Smooth muscle cell (in vitro differentiated cells): Measurements from ENCODE around the gene ZPBP. TPM values are rescaled to one million over a fixed set of nuclear protein-coding genes. Genes with fewer than 3 reads are reported as not detected.

Experiments
- DNase-seq: peaks from one replicate; lab custom pipeline; 2025; ENCODE audit not compliant: unreplicated experiment; lab: John Stamatoyannopoulos, UW
- H2AFZ ChIP-seq: fragments of 200-600 bp; sonication (generic); 2 replicates; pipeline ENCODE4 v1.6.0; 2016; ENCODE audit warnings: antibody characterized with exemption, low read depth, mild to moderate bottlenecking
- H3F3A ChIP-seq: fragments of 200-600 bp; sonication (generic); 2 replicates; pipeline ENCODE4 v1.6.0; 2017; ENCODE audit warnings: antibody characterized with exemption, low read depth
- H3K27ac ChIP-seq: fragments of 200-600 bp; sonication (generic); 2 replicates; pipeline ENCODE4 v1.5.1; 2016; ENCODE audit warnings: low read depth, mild to moderate bottlenecking
- H3K27me3 ChIP-seq: fragments of 200-600 bp; sonication (generic); 2 replicates; pipeline ENCODE4 v1.6.1; 2016; ENCODE audit warnings: low read depth, mild to moderate bottlenecking
- H3K36me3 ChIP-seq: fragments of 200-600 bp; sonication (generic); 2 replicates; pipeline ENCODE4 v1.5.1; 2016; ENCODE audit warnings: low read depth
- H3K4me1 ChIP-seq: fragments of 200-600 bp; sonication (generic); 2 replicates; pipeline ENCODE4 v1.5.1; 2016; ENCODE audit warnings: low read depth
- H3K4me2 ChIP-seq: fragments of 200-600 bp; sonication (generic); 2 replicates; pipeline ENCODE4 v1.6.0; 2016; ENCODE audit warnings: mild to moderate bottlenecking
- H3K4me3 ChIP-seq: fragments of 200-600 bp; sonication (generic); 2 replicates; pipeline ENCODE4 v1.5.1; 2016; ENCODE audit warnings: mild to moderate bottlenecking
- H3K79me2 ChIP-seq: fragments of 200-600 bp; sonication (generic); 2 replicates; pipeline ENCODE4 v1.6.0; 2016; ENCODE audit warnings: low read depth, mild to moderate bottlenecking
- H3K9ac ChIP-seq: fragments of 200-600 bp; sonication (generic); 2 replicates; pipeline ENCODE4 v1.6.0; 2016; ENCODE audit warnings: low read depth
- H3K9me3 ChIP-seq: fragments of 200-600 bp; sonication (generic); replicated peaks from 2 replicates; pipeline ENCODE4 v1.5.1; 2016; ENCODE audit warnings: low read depth
- H4K20me1 ChIP-seq: fragments of 200-600 bp; sonication (generic); 2 replicates; pipeline ENCODE4 v1.6.0; 2016; ENCODE audit warnings: low read depth
- WGBS: methylation state at CpG from one replicate; pipeline ENCODE4 v1.1.7; 2016; ENCODE audit warnings: low lambda C conversion rate; 5-methylcytosine and 5-hydroxymethylcytosine counted together
- polyA plus RNA-seq: library from polyadenylated mRNA; unstranded; fragments of >200 nt; fragmentation: Nextera tagmentation; extraction: Ambion mirVana; gene quantifications from 2 replicates; pipeline ENCODE4 v1.2.1, GENCODE V29; 2016
- total RNA-seq: library from RNA; depleted of rRNA; stranded (reverse); fragments of >200 nt; gene quantifications from 2 replicates; pipeline ENCODE4 v1.2.3, GENCODE V29; 2014
- TF ChIP-seq, protein P1 (sequence below): fragments of 200-600 bp; sonication (generic); IDR thresholded peaks from 2 replicates; pipeline ENCODE4 v1.5.1; 2017; ENCODE audit warnings: borderline replicate concordance, mild to moderate bottlenecking, antibody characterized with exemption; ENCODE audit not compliant: insufficient read depth, poor library complexity, severe bottlenecking

Gene ZPBP
- total and polyA plus RNA-seq, 2 experiments from 2014 or later: not detected

DNA sequence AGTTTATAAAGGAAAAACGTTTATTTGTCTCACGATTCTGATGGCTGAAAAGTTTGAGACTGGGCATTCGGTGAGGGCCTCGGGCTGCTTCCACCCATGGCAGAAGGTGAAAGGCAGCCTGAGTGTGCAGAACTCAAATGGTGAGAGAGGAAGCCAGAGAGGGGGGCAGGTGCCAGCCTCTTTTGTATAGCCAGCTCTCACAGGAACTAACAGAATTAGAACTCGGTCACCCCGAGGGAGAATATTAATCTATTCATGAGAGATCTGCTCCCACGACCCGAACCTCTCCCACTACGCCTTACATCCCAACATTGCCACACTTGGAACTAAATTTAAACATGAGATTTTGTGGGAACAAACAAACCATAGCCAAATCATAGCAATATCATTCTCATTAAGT is 112.6 kb downstream of the ZPBP start:
- H3K9ac ChIP-seq: no peak overlapping the region
- no peaks in the 10 kb centered on the region for H4K20me1 ChIP-seq
- no peak for DNase-seq
- 85% methylated on average over 9 of the region's 9 CpGs for WGBS
- no peaks in the 10 kb centered on the region for H3K79me2 ChIP-seq
- TF ChIP-seq, protein P1, sequence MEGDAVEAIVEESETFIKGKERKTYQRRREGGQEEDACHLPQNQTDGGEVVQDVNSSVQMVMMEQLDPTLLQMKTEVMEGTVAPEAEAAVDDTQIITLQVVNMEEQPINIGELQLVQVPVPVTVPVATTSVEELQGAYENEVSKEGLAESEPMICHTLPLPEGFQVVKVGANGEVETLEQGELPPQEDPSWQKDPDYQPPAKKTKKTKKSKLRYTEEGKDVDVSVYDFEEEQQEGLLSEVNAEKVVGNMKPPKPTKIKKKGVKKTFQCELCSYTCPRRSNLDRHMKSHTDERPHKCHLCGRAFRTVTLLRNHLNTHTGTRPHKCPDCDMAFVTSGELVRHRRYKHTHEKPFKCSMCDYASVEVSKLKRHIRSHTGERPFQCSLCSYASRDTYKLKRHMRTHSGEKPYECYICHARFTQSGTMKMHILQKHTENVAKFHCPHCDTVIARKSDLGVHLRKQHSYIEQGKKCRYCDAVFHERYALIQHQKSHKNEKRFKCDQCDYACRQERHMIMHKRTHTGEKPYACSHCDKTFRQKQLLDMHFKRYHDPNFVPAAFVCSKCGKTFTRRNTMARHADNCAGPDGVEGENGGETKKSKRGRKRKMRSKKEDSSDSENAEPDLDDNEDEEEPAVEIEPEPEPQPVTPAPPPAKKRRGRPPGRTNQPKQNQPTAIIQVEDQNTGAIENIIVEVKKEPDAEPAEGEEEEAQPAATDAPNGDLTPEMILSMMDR: no peak
- no peaks in the 10 kb centered on the region for H3K9me3 ChIP-seq
- H3K36me3 ChIP-seq: no peaks in the 10 kb centered on the region
- H3K27me3 ChIP-seq: no peaks in the 10 kb centered on the region
- no peak overlapping the region for H3K4me3 ChIP-seq
- H3F3A ChIP-seq: no peaks in the 10 kb centered on the region
- H3K4me1 ChIP-seq: no peaks in the 10 kb centered on the region
- H3K4me2 ChIP-seq: no peak overlapping the region
- no peak overlapping the region for H2AFZ ChIP-seq
- H3K27ac ChIP-seq: no peak overlapping the region

DNA sequence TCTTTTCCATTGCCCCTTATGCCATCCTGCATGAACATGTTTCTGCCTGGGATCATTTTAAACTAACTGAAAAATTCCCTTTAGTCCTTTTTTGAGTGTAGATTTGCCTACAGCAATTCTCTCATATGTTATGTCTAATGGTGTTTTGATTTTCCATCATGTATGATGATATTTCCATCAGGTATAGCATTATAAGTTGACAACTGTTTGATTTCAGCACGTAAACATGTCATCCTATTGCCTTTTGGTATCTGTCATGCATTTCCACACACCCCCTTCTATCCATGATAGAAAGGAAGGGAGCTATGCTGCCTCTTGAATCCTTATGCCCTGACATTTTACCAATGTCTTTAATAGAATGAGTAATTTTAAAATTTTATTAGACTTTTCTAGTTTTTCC is 116.8 kb downstream of the ZPBP start:
- 92% methylated on average over 1 of the region's 1 CpG for WGBS
- TF ChIP-seq, protein P1: no peak

DNA sequence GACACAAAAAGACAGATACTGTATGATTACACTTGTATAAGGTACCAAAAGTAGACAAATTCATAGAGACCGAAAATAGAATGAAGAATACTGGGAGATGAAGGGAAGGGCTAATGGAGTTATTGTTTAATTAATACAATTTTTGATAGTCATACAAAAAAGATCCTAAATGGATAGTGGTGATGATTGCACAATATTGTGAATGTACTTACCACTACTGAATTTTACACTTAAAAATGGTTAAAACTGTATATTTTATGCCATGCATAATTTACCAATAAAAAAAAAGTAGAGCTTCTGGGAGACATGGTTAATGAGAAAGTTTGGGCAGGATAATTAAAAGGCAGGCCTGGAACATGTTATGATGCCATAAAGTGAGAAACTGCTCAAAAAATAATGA is 119.0 kb downstream of the ZPBP start:
- no peak overlapping the region for H3K4me3 ChIP-seq
- WGBS: 94% methylated on average over 1 of the region's 1 CpG
- no peak overlapping the region for H3K4me2 ChIP-seq
- no peaks in the 10 kb centered on the region for H3F3A ChIP-seq
- TF ChIP-seq, protein P1: no peak
- no peaks in the 10 kb centered on the region for H3K9me3 ChIP-seq
- H3K9ac ChIP-seq: no peak overlapping the region
- H3K79me2 ChIP-seq: no peaks in the 10 kb centered on the region
- H3K36me3 ChIP-seq: no peaks in the 10 kb centered on the region
- H2AFZ ChIP-seq: no peak overlapping the region
- H3K4me1 ChIP-seq: no peaks in the 10 kb centered on the region
- H3K27me3 ChIP-seq: no peaks in the 10 kb centered on the region
- no peak for DNase-seq
- H4K20me1 ChIP-seq: no peaks in the 10 kb centered on the region
- no peak overlapping the region for H3K27ac ChIP-seq

More for the DNA sequence above, 116.8 kb downstream of the ZPBP start:
- no peak overlapping the region for H3K9ac ChIP-seq
- H2AFZ ChIP-seq: no peak overlapping the region
- no peaks in the 10 kb centered on the region for H3K27me3 ChIP-seq
- no peak for DNase-seq
- H3F3A ChIP-seq: no peaks in the 10 kb centered on the region
- H3K9me3 ChIP-seq: no peaks in the 10 kb centered on the region
- H3K4me3 ChIP-seq: no peak overlapping the region
- H3K36me3 ChIP-seq: no peaks in the 10 kb centered on the region
- H3K79me2 ChIP-seq: no peaks in the 10 kb centered on the region
- no peak overlapping the region for H3K4me2 ChIP-seq
- no peaks in the 10 kb centered on the region for H4K20me1 ChIP-seq
- no peak overlapping the region for H3K27ac ChIP-seq
- no peaks in the 10 kb centered on the region for H3K4me1 ChIP-seq

DNA sequence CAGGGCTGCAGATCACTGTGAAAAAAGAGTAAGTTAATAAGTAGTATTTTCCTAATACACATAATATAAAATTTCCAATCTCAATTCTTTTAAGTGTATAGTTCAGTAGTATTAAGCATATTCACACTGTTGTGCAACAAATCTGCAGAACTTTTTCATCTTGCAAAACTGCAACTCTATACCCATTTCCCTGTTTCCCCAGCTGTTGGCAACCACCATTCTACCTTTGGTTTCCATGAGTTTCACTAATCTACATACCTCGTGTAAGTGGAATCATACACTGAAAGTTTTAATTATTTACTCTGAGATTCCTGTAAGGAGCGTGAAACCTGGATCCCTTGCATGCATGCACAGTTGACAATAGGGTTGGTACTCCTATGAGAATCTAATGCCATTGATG is 155.4 kb downstream of the ZPBP start:
- no peaks in the 10 kb centered on the region for H3K36me3 ChIP-seq
- TF ChIP-seq, protein P1: no peak

More for the DNA sequence above, 155.4 kb downstream of the ZPBP start:
- no peaks in the 10 kb centered on the region for H3K79me2 ChIP-seq
- H4K20me1 ChIP-seq: no peaks in the 10 kb centered on the region
- H3K9me3 ChIP-seq: peaks cover 4% of the 10 kb centered on the region
- DNase-seq: no peak
- WGBS: 84% methylated on average over 2 of the region's 2 CpGs
- no peak overlapping the region for H3K27ac ChIP-seq
- H3F3A ChIP-seq: no peaks in the 10 kb centered on the region
- no peak overlapping the region for H3K9ac ChIP-seq
- no peak overlapping the region for H2AFZ ChIP-seq
- H3K4me3 ChIP-seq: no peak overlapping the region
- H3K4me1 ChIP-seq: no peaks in the 10 kb centered on the region
- no peaks in the 10 kb centered on the region for H3K27me3 ChIP-seq
- H3K4me2 ChIP-seq: no peak overlapping the region
